Suprapubic skin (tissue), 4 donors: Measurements from ENCODE around the gene PLEKHA1. TPM values are rescaled to one million over a fixed set of nuclear protein-coding genes. Genes with fewer than 3 reads are reported as not detected.

ENCODE experiments used
- DNase-seq, 2 donors: peaks; one replicate each; pipeline ENCODE4 v3.0.0-alpha.2; 2019; ENCODE audit warnings: low spot score in 2 of 2
- H3K27ac ChIP-seq: fragments of 200-600 bp; sonication (generic); one replicate; pipeline ENCODE4 v1.5.1; 2019
- H3K27me3 ChIP-seq: fragments of 200-600 bp; sonication (generic); one replicate; pipeline ENCODE4 v1.5.1; 2019
- H3K36me3 ChIP-seq: fragments of 200-600 bp; sonication (generic); one replicate; pipeline ENCODE4 v1.5.1; 2019
- H3K4me1 ChIP-seq: fragments of 200-600 bp; sonication (generic); one replicate; pipeline ENCODE4 v1.5.1; 2019
- H3K4me3 ChIP-seq: fragments of 200-600 bp; sonication (generic); one replicate; pipeline ENCODE4 v1.5.1; 2019; ENCODE audit warnings: mild to moderate bottlenecking
- H3K9me3 ChIP-seq: fragments of 200-600 bp; sonication (generic); one replicate; pipeline ENCODE4 v1.5.1; 2019
- EP300 ChIP-seq: sonication (generic); formaldehyde crosslinking; IDR thresholded peaks from one replicate; pipeline ENCODE4 v1.6.1; 2017; ENCODE audit warnings: antibody characterized with exemption
- POLR2A ChIP-seq, 2 donors: fragments of 450-650 bp; IDR thresholded peaks; one replicate each; pipeline ENCODE4 v1.6.1; 2017; ENCODE audit warnings: antibody characterized with exemption in 2 of 2, mild to moderate bottlenecking in 2 of 2, moderate library complexity in 2 of 2
- POLR2AphosphoS5 ChIP-seq, 3 donors: sonication (generic); formaldehyde crosslinking; IDR thresholded peaks; one replicate each; pipeline ENCODE4 v1.6.1; 2017; ENCODE audit warnings: antibody characterized with exemption in 3 of 3
- WGBS: methylation state at CpG from one replicate; pipeline ENCODE4 v1.1.5; 2018; 5-methylcytosine and 5-hydroxymethylcytosine counted together
- total RNA-seq, 4 donors: library from RNA; depleted of rRNA; stranded (reverse); fragments of >200 nt; gene quantifications; one replicate each; pipeline ENCODE4 v1.1.0, GENCODE V29; 2016
- TF ChIP-seq, protein P1 (sequence below), 2 donors: fragments of 200-600 bp in 1 of 2; fragments of 450-650 bp in 1 of 2; sonication (generic) in 1 of 2; IDR thresholded peaks; one replicate each; pipeline ENCODE4 v1.5.1; 2016 to 2019; ENCODE audit warnings: antibody characterized with exemption in 2 of 2, mild to moderate bottlenecking in 1 of 2, moderate library complexity in 1 of 2

The PLEKHA1 gene
- total RNA-seq, result 10 to 100 TPM; 68.2 to 91.6 (median 78.8) TPM

DNA sequence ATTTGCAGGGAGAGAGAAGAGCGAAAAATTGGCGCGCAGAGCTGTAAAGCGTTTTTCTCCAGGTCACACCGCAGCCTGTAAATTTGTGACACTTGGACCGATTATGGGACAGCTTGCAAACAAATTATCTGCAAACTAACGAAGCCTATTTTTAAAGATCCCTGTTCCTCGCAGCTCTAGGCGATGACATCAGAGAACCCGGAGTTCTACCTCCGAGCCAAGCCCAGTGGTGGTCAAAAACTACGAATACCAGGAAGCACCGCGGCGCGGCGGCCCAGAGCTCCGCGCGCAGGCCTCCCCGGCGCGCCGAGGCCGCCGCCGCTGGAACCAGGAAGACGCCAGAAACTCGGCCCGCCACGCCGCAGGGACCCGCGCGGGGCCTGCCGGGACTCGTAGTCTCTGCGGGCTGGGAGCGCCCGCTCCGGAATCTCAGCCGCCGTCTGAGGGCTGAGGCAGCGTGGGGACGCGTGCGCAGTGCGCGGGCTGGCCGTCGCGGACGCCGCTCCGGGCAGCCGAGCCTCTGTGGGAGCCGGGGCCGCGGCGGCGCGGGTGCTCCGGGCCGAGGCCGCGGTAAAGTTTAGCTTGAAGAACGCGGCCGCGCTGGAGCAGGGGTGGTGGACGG is at the start of gene PLEKHA1:
Gene PLEKHA1, plus strand, starts transcription at position 472 of the 622 bp plus-strand sequence. CDS start 18,493 bp downstream, outside the sequence.
- DNase-seq, result peak; percentile 95 to 96
- TF ChIP-seq EP300 (peak; percentile 15), POLR2AphosphoS5 (IDR thresholded peaks at IDR 0.05) (peak in 2 of 3 donors; percentile 26 to 50), POLR2A (IDR thresholded peaks at IDR 0.05) (peak; percentile 47 to 82)
- TF ChIP-seq, protein P1, sequence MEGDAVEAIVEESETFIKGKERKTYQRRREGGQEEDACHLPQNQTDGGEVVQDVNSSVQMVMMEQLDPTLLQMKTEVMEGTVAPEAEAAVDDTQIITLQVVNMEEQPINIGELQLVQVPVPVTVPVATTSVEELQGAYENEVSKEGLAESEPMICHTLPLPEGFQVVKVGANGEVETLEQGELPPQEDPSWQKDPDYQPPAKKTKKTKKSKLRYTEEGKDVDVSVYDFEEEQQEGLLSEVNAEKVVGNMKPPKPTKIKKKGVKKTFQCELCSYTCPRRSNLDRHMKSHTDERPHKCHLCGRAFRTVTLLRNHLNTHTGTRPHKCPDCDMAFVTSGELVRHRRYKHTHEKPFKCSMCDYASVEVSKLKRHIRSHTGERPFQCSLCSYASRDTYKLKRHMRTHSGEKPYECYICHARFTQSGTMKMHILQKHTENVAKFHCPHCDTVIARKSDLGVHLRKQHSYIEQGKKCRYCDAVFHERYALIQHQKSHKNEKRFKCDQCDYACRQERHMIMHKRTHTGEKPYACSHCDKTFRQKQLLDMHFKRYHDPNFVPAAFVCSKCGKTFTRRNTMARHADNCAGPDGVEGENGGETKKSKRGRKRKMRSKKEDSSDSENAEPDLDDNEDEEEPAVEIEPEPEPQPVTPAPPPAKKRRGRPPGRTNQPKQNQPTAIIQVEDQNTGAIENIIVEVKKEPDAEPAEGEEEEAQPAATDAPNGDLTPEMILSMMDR (IDR thresholded peaks at IDR 0.05), result no peak
- Histone ChIP-seq H3K4me1 (peaks cover 50% of the 10 kb centered on the region), H3K27me3 (no peaks in the 10 kb centered on the region), H3K4me3 (peak within 1 kb of the TSS; percentile 98), H3K36me3 (no peaks in the 10 kb centered on the region), H3K27ac (peak within 1 kb of the TSS; percentile 98), H3K9me3 (no peaks in the 10 kb centered on the region)
- WGBS, result 1% methylated on average over 19 of the region's 71 CpGs

DNA sequence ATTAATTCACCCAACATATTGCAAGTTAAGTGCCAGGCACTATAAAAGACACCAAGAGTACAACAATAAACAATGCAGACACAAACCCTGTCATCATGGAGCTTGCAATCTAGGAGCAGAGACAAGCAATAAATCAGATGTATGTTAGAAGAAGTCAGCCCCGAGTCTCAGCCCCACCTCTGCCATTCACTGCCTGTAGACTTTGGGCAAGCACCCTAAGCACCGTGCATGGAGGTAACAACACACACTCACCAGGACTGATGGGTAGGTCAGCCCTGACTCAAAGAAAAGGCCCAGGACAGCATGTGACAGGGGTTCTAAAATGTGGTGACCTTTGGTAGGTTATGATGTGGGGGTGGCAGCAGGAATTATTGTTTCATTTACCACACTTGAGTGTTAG is 49.3 kb upstream of the PLEKHA1 start:
- peaks cover 9% of the 10 kb centered on the region for H3K4me1 ChIP-seq
- TF ChIP-seq, protein P1 (IDR thresholded peaks at IDR 0.05), result no peak
- no peak for TF ChIP-seq POLR2A (IDR thresholded peaks at IDR 0.05)
- H3K36me3 ChIP-seq, result no peaks in the 10 kb centered on the region
- H3K4me3 ChIP-seq, result no peak overlapping the region
- no peaks in the 10 kb centered on the region for H3K27me3 ChIP-seq
- H3K27ac ChIP-seq, result peak overlapping the region; percentile 64
- no peaks in the 10 kb centered on the region for H3K9me3 ChIP-seq
- 83% methylated on average over 2 of the region's 2 CpGs for WGBS
- DNase-seq, result peak in 1 of 2 donors; percentile 62

DNA sequence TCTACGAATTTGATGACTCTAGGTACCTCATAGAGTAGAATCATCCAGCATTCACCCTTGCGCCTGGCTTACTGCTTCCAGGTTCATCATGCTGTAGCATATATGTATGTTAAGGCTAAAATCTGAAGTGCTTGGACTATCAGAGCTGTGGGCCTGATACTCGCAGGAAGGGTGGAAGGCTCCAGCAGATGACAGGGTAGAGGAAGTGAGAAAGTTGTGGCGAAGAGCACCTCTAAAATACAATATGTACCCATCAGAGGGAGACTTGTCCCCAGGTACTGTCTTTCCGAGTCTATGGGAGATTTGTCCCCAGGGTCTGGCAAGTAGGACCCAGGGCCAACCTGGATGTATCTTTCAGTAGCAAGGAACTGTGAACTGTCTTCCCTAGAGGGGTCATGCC is 48.1 kb upstream of the PLEKHA1 start:
- Histone ChIP-seq H3K4me3 (no peak overlapping the region), H3K36me3 (no peaks in the 10 kb centered on the region), H3K4me1 (peaks cover 9% of the 10 kb centered on the region), H3K27me3 (no peaks in the 10 kb centered on the region), H3K9me3 (no peaks in the 10 kb centered on the region), H3K27ac (no peak overlapping the region)
- WGBS, result 92% methylated on average over 5 of the region's 5 CpGs
- no peak for DNase-seq
- no peak for TF ChIP-seq EP300
- TF ChIP-seq, protein P1 (IDR thresholded peaks at IDR 0.05), result no peak
- no peak for TF ChIP-seq POLR2A (IDR thresholded peaks at IDR 0.05)
- TF ChIP-seq POLR2AphosphoS5 (IDR thresholded peaks at IDR 0.05), result no peak

DNA sequence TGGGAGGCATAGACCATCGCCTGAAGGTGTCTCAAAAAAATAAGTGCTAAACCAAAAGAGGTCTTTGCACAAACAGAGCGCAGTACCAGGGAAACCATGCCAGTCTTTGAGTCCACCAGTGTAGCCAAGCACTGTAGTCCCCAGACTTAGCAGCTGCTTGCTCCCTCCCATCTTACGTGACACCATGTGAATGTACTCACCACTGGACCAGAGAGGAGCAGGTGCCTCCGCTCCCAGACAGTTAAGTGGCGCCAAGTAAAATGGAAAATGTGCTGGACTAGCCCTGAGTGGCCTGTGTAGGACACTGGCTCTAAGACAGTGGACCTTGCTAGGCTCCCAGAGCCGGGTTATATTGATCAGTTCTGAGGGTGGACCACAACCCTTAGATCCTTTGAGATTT is 47.7 kb upstream of the PLEKHA1 start:
- 100% methylated on average over 5 of the region's 6 CpGs for WGBS
- TF ChIP-seq POLR2AphosphoS5 (IDR thresholded peaks at IDR 0.05) (no peak), EP300 (no peak), POLR2A (IDR thresholded peaks at IDR 0.05) (no peak)
- TF ChIP-seq, protein P1 (IDR thresholded peaks at IDR 0.05), result no peak
- H3K4me3 ChIP-seq, result no peak overlapping the region
- no peaks in the 10 kb centered on the region for H3K36me3 ChIP-seq
- H3K27me3 ChIP-seq, result no peaks in the 10 kb centered on the region
- peaks cover 9% of the 10 kb centered on the region for H3K4me1 ChIP-seq
- DNase-seq, result no peak
- H3K27ac ChIP-seq, result no peak overlapping the region
- no peaks in the 10 kb centered on the region for H3K9me3 ChIP-seq

DNA sequence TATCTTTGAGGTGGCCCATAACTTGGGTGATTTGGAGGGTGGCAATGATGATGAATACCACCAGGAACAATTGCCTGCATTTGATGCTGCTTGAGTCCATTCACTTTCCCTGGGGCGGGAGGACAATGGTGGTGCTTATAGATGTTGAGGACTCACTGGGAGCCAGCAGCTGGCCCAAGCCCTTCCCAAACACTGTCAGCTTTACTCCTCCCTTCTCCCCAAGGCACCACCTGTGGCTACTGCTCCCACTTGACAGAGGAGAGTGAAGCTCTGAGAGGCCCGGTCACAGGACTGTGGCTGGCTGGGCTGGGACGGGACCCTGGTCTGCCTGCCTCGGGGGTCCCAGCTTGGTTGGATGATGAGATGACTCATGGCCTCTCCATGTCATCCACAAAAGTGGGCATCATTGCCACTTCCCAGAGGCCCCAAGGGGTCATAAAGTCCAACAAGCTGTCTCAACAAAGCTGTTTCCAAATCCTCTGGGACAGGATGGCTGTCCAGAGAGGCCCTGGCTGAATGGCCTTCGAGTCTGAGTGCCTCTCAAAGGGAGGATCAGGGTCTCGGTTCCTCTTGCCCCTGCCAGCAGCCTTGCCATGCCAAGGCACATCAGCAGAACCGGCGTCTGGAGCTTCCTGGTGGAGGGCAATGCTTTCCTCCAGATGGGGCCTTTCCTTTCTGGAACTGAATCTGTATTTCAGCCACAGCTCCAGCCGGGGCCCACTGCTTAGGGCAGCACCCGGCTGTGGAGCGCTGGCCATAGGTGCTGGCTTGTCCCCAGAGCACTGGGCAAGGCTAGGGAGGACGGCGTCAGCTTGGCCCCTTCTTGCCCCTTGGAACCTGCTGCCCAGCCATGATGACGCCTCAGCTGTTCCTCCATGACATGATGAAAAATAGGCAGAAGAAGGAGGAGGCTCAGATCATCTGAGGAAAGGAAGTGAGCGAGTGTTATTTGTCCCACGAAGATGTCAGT is 47.0 kb upstream of the PLEKHA1 start:
- WGBS, result 92% methylated on average over 6 of the region's 16 CpGs
- Histone ChIP-seq H3K4me3 (no peak overlapping the region), H3K27me3 (no peaks in the 10 kb centered on the region), H3K4me1 (peaks cover 8% of the 10 kb centered on the region), H3K27ac (no peak overlapping the region), H3K36me3 (no peaks in the 10 kb centered on the region), H3K9me3 (no peaks in the 10 kb centered on the region)
- TF ChIP-seq EP300 (no peak), POLR2A (IDR thresholded peaks at IDR 0.05) (no peak), POLR2AphosphoS5 (IDR thresholded peaks at IDR 0.05) (no peak)
- TF ChIP-seq, protein P1 (IDR thresholded peaks at IDR 0.05), result no peak
- DNase-seq, result peak; percentile 37 to 67
